Activated T-helper 17 cell treated with anti-CD3 and anti-CD28 coated beads, Interleukin-2, amount 50 U/mL, for 72 hours (primary cell): ENCODE results near the gene AGL. TPM values are rescaled to one million over a fixed set of nuclear protein-coding genes. Genes with fewer than 3 reads are reported as not detected.
"Not testable (repeated sequence)": the region's sequence is repeated elsewhere in the genome, so short reads cannot be mapped to it uniquely, and the experiment has no call there.

Source experiments
- ATAC-seq: fragments of 150-1000 bp; cut with Tn5 transposase; replicated peaks from 2 replicates; pipeline ENCODE4 v1.10.0; 2021; ENCODE audit warnings: mild to moderate bottlenecking, moderate library complexity
- H3K27ac Mint-ChIP-seq: one replicate; pipeline ENCODE4 v1.8.0; 2022; ENCODE audit warnings: mixed read lengths
- H3K27me3 Mint-ChIP-seq: one replicate; pipeline ENCODE4 v1.8.0; 2022; ENCODE audit warnings: mixed read lengths
- H3K36me3 Mint-ChIP-seq: one replicate; pipeline ENCODE4 v1.8.0; 2022; ENCODE audit warnings: low read depth, mild to moderate bottlenecking, mixed read lengths
- H3K4me1 Mint-ChIP-seq: one replicate; pipeline ENCODE4 v1.8.0; 2022; ENCODE audit warnings: mixed read lengths
- H3K4me3 Mint-ChIP-seq: one replicate; pipeline ENCODE4 v1.8.0; 2022; ENCODE audit warnings: mild to moderate bottlenecking, mixed read lengths
- H3K9me3 Mint-ChIP-seq: one replicate; pipeline ENCODE4 v1.8.0; 2022; ENCODE audit warnings: mixed read lengths
- total RNA-seq, 2 donors: library from RNA; stranded (reverse); gene quantifications; one replicate each; pipeline ENCODE4 v1.2.3, GENCODE V29; 2022

Gene AGL
- total RNA-seq, result 10 to 100 TPM; 21.4 to 23.2 TPM

GRCh38 chr1:99849744-99850458 lies at the start of gene AGL:
TSS of gene AGL (plus strand) at chr1:99850361. CDS start at chr1:99851043, 682 bp downstream.
- Mint-ChIP-seq H3K9me3 (no peaks in the 10 kb centered on the region), H3K27ac (peak within 1 kb of the TSS; percentile 94), H3K4me1 (peaks cover 17% of the 10 kb centered on the region), H3K36me3 (peaks cover 35% of the 10 kb centered on the region), H3K27me3 (no peaks in the 10 kb centered on the region), H3K4me3 (peak within 1 kb of the TSS; percentile 93)
- peak; percentile 99 for ATAC-seq

GRCh38 chr1:99801584-99801983 lies 48.6 kb upstream of the AGL start:
- H3K36me3 Mint-ChIP-seq, result no peaks in the 10 kb centered on the region
- no peak overlapping the region for H3K4me3 Mint-ChIP-seq
- no peaks in the 10 kb centered on the region for H3K4me1 Mint-ChIP-seq
- H3K27me3 Mint-ChIP-seq, result peaks cover 3% of the 10 kb centered on the region
- no peaks in the 10 kb centered on the region for H3K9me3 Mint-ChIP-seq
- ATAC-seq, result no peak
- H3K27ac Mint-ChIP-seq, result no peak overlapping the region

- no peak overlapping the region for H3K27ac Mint-ChIP-seq
- H3K4me1 Mint-ChIP-seq, result peaks cover 7% of the 10 kb centered on the region
- H3K36me3 Mint-ChIP-seq, result no peaks in the 10 kb centered on the region
- H3K4me3 Mint-ChIP-seq, result no peak overlapping the region
- H3K9me3 Mint-ChIP-seq, result no peaks in the 10 kb centered on the region
- no peak for ATAC-seq
- H3K27me3 Mint-ChIP-seq, result peaks cover 9% of the 10 kb centered on the region
These were observed 43.3 kb upstream of the AGL start for GRCh38 chr1:99806882-99807281.

- Mint-ChIP-seq H3K27me3 (peaks cover 14% of the 10 kb centered on the region), H3K4me3 (peak overlapping the region; percentile 66), H3K27ac (peak overlapping the region; percentile 77), H3K36me3 (no peaks in the 10 kb centered on the region), H3K4me1 (peaks cover 7% of the 10 kb centered on the region), H3K9me3 (no peaks in the 10 kb centered on the region)
- ATAC-seq, result peak; percentile 97
These were observed 41.6 kb upstream of the AGL start for GRCh38 chr1:99808391-99809115.

- H3K4me3 Mint-ChIP-seq, result no peak overlapping the region
- peaks cover 7% of the 10 kb centered on the region for H3K4me1 Mint-ChIP-seq
- H3K27me3 Mint-ChIP-seq, result peaks cover 24% of the 10 kb centered on the region
- no peak for ATAC-seq
- H3K27ac Mint-ChIP-seq, result peak overlapping the region; percentile 45
- H3K9me3 Mint-ChIP-seq, result no peaks in the 10 kb centered on the region
- no peaks in the 10 kb centered on the region for H3K36me3 Mint-ChIP-seq
These were observed 39.1 kb upstream of the AGL start for GRCh38 chr1:99811075-99811474.

GRCh38 chr1:99811747-99812146 lies 38.4 kb upstream of the AGL start:
- no peak overlapping the region for H3K4me3 Mint-ChIP-seq
- H3K27ac Mint-ChIP-seq, result no peak overlapping the region
- ATAC-seq, result no peak
- peaks cover 7% of the 10 kb centered on the region for H3K4me1 Mint-ChIP-seq
- H3K27me3 Mint-ChIP-seq, result peaks cover 24% of the 10 kb centered on the region
- no peaks in the 10 kb centered on the region for H3K9me3 Mint-ChIP-seq
- no peaks in the 10 kb centered on the region for H3K36me3 Mint-ChIP-seq

GRCh38 chr1:99814373-99814900 lies 35.7 kb upstream of the AGL start:
- Mint-ChIP-seq H3K36me3 (no peaks in the 10 kb centered on the region), H3K9me3 (no peaks in the 10 kb centered on the region), H3K4me1 (no peaks in the 10 kb centered on the region), H3K4me3 (no peak overlapping the region), H3K27ac (no peak overlapping the region), H3K27me3 (peaks cover 18% of the 10 kb centered on the region)
- no peak for ATAC-seq

DNA sequence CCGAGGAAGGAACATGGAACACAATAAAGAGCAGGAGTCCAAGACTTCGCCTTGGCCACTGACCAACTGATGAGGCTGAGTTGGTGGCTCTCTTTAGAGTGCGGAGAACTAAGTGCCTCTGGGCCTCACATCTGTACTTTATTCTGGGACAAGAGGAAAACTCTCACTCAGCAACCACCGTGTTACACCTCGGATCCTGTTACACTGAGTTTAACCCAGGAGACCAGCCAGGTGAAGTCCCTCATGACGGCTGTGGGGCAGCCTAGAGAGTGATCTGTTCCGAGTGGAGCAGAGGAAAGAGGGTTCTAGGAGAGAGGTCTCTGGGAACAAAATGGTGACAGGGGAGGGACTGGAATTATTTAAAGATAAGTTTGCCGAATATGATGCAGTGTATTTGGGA lies 33.5 kb upstream of the AGL start:
- Mint-ChIP-seq H3K27me3 (peaks cover 18% of the 10 kb centered on the region), H3K9me3 (no peaks in the 10 kb centered on the region), H3K27ac (no peak overlapping the region), H3K4me3 (no peak overlapping the region), H3K36me3 (no peaks in the 10 kb centered on the region), H3K4me1 (peaks cover 5% of the 10 kb centered on the region)
- no peak for ATAC-seq

GRCh38 chr1:99818063-99818699 lies 32.0 kb upstream of the AGL start:
- H3K27ac Mint-ChIP-seq, result no peak overlapping the region
- H3K27me3 Mint-ChIP-seq, result peaks cover 11% of the 10 kb centered on the region
- H3K4me3 Mint-ChIP-seq, result no peak overlapping the region
- H3K9me3 Mint-ChIP-seq, result no peaks in the 10 kb centered on the region
- no peak for ATAC-seq
- no peaks in the 10 kb centered on the region for H3K36me3 Mint-ChIP-seq
- peaks cover 5% of the 10 kb centered on the region for H3K4me1 Mint-ChIP-seq

GRCh38 chr1:99820546-99820945 lies 29.6 kb upstream of the AGL start:
- ATAC-seq, result peak; percentile 97
- H3K4me3 Mint-ChIP-seq, result peak overlapping the region; percentile 27
- peaks cover 4% of the 10 kb centered on the region for H3K27me3 Mint-ChIP-seq
- no peaks in the 10 kb centered on the region for H3K9me3 Mint-ChIP-seq
- no peaks in the 10 kb centered on the region for H3K36me3 Mint-ChIP-seq
- H3K4me1 Mint-ChIP-seq, result peaks cover 5% of the 10 kb centered on the region
- peak overlapping the region; percentile 91 for H3K27ac Mint-ChIP-seq

DNA sequence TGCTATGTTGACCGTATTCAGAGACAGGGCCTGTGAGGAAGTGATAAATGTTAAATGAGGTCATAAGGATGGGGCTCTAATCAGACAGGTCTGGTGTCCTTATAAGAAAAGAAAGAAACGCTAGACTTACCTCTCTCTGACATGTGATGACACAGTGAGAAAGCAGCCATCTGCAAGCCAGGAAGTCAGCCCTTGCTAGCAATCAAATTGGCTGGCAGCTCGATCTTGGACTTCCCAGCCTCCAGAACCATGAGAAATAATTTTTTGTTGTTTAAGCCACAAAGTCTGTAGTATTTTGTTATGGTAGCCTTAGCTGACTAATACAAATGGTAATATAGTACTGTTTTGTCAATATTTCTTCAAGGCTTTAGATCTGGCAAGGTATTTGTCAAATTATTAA lies 25.1 kb upstream of the AGL start:
- H3K27me3 Mint-ChIP-seq, result peaks cover 4% of the 10 kb centered on the region
- no peaks in the 10 kb centered on the region for H3K4me1 Mint-ChIP-seq
- H3K9me3 Mint-ChIP-seq, result no peaks in the 10 kb centered on the region
- no peaks in the 10 kb centered on the region for H3K36me3 Mint-ChIP-seq
- H3K4me3 Mint-ChIP-seq, result no peak overlapping the region
- H3K27ac Mint-ChIP-seq, result no peak overlapping the region
- ATAC-seq, result no peak

DNA sequence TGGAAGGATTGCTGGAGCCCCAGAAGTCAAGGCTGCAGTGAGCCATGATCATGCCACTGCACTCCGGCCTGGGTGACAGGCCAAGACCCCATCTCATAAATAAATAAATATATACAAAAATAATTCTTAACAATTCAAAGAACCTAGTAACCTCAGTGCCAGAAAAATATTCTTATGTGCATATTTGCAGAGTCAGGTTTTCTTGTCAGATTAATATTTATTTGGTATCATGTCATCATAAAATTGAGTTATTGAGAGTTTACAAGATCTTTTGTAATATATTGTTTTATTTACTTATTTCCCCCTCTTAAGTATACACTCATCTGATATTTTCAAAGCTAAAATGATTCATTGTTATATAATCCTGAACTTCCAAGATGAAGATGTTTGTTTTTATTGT lies 24.5 kb upstream of the AGL start:
- Mint-ChIP-seq H3K9me3 (no peaks in the 10 kb centered on the region), H3K36me3 (no peaks in the 10 kb centered on the region), H3K4me1 (no peaks in the 10 kb centered on the region), H3K27ac (no peak overlapping the region), H3K4me3 (no peak overlapping the region), H3K27me3 (peaks cover 4% of the 10 kb centered on the region)
- ATAC-seq, result no peak

GRCh38 chr1:99827970-99828369 lies 22.2 kb upstream of the AGL start:
- Mint-ChIP-seq H3K4me1 (no peaks in the 10 kb centered on the region), H3K27ac (no peak overlapping the region), H3K9me3 (no peaks in the 10 kb centered on the region), H3K4me3 (no peak overlapping the region), H3K36me3 (no peaks in the 10 kb centered on the region), H3K27me3 (peaks cover 4% of the 10 kb centered on the region)
- no peak for ATAC-seq

GRCh38 chr1:99829269-99829668 lies 20.9 kb upstream of the AGL start:
- Mint-ChIP-seq H3K27ac (no peak overlapping the region), H3K4me3 (no peak overlapping the region), H3K4me1 (no peaks in the 10 kb centered on the region), H3K36me3 (no peaks in the 10 kb centered on the region), H3K9me3 (no peaks in the 10 kb centered on the region), H3K27me3 (peaks cover 4% of the 10 kb centered on the region)
- ATAC-seq, result no peak

DNA sequence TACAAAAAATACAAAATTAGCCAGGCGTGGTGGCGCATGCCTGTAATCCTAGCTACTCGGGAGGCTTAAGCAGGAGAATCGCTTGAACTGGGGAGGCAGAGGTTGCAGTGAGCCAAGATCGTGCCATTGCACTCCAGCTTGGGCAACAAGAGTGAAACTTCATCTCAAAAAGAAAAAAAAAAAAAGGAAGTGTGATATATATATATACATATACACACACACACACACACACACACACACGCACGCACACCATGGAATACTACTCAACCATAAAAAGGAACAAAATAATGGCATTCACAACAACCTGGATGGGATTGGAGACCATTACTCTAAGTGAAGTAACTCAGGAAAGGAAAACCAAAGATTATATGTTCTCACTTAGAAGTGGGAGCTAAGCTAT lies 16.2 kb upstream of the AGL start:
- H3K4me3 Mint-ChIP-seq, H3K27ac Mint-ChIP-seq, H3K27me3 Mint-ChIP-seq, H3K9me3 Mint-ChIP-seq, H3K36me3 Mint-ChIP-seq, H3K4me1 Mint-ChIP-seq, ATAC-seq: not testable (repeated sequence)
